ENCODE measurements around the gene EIF3B. TPM values are rescaled to one million over a fixed set of nuclear protein-coding genes. Genes with fewer than 3 reads are reported as not detected.
"Not testable (repeated sequence)": the region's sequence is repeated elsewhere in the genome, so short reads cannot be mapped to it uniquely, and the experiment has no call there.

EIF3B gene
- total RNA-seq, 6 experiments from 2014 or later = 175 to 207 (median 180) TPM

GRCh38 chr7:2412587-2413201 lies 58.1 kb downstream of the EIF3B start:
- Mint-ChIP-seq H3K4me3 (no peak overlapping the region), H3K36me3 (ENCODE audit: low read depth) (no peaks in the 10 kb centered on the region), H3K27ac (no peak overlapping the region; the same call in 1 of the 2 replicates), H3K4me1 (ENCODE audit: low read depth) (peaks cover 33% of the 10 kb centered on the region), H3K27me3 (ENCODE audit: insufficient read depth) (no peaks in the 10 kb centered on the region; the same call in 1 of the 2 replicates), H3K9me3 (no peaks in the 10 kb centered on the region)
- DNase-seq = no peak
- TF ChIP-seq CTCF (IDR thresholded peaks at IDR 0.05) = no peak

- H3K27me3 Mint-ChIP-seq (ENCODE audit: insufficient read depth) = no peaks in the 10 kb centered on the region
- H3K36me3 Mint-ChIP-seq (ENCODE audit: low read depth) = 0 out of 2 replicates have a peak, but pooled peaks cover 4% of the 10 kb centered on the region
- H3K9me3 Mint-ChIP-seq = no peaks in the 10 kb centered on the region
- no peak overlapping the region for H3K4me3 Mint-ChIP-seq
- peaks cover 42% of the 10 kb centered on the region for H3K4me1 Mint-ChIP-seq (ENCODE audit: low read depth)
- DNase-seq = no peak
- no peak overlapping the region for H3K27ac Mint-ChIP-seq
- no peak for TF ChIP-seq CTCF (IDR thresholded peaks at IDR 0.05)
Observed at GRCh38 chr7:2416063-2416462, 61.4 kb downstream of the EIF3B start.

- H3K4me1 Mint-ChIP-seq (ENCODE audit: low read depth) = peaks cover 42% of the 10 kb centered on the region
- H3K36me3 Mint-ChIP-seq (ENCODE audit: low read depth) = 0 out of 2 replicates have a peak, but pooled peaks cover 4% of the 10 kb centered on the region
- H3K4me3 Mint-ChIP-seq = no peak overlapping the region
- no peaks in the 10 kb centered on the region for H3K9me3 Mint-ChIP-seq
- no peaks in the 10 kb centered on the region for H3K27me3 Mint-ChIP-seq (ENCODE audit: insufficient read depth)
- no peak for TF ChIP-seq CTCF (IDR thresholded peaks at IDR 0.05)
- no peak overlapping the region for H3K27ac Mint-ChIP-seq
- no peak for DNase-seq
Observed at GRCh38 chr7:2416650-2417049, 62.0 kb downstream of the EIF3B start.

- H3K36me3 Mint-ChIP-seq (ENCODE audit: low read depth); H3K27ac Mint-ChIP-seq; H3K9me3 Mint-ChIP-seq; DNase-seq; H3K4me3 Mint-ChIP-seq; H3K27me3 Mint-ChIP-seq (ENCODE audit: insufficient read depth): not testable (repeated sequence)
- H3K4me1 Mint-ChIP-seq (ENCODE audit: low read depth) = peaks cover 38% of the 10 kb centered on the region
Observed at GRCh38 chr7:2417178-2417577, 62.6 kb downstream of the EIF3B start.

- Mint-ChIP-seq H3K27ac (0 out of 2 replicates have a peak overlapping the region, but pooled peaks have one; percentile 16), H3K27me3 (ENCODE audit: insufficient read depth) (no peaks in the 10 kb centered on the region), H3K9me3 (no peaks in the 10 kb centered on the region), H3K4me3 (no peak overlapping the region), H3K36me3 (ENCODE audit: low read depth) (0 out of 2 replicates have a peak, but pooled peaks cover 4% of the 10 kb centered on the region), H3K4me1 (ENCODE audit: low read depth) (peaks cover 30% of the 10 kb centered on the region)
- DNase-seq = peak; percentile 12
- no peak for TF ChIP-seq CTCF (IDR thresholded peaks at IDR 0.05)
Observed at GRCh38 chr7:2417981-2418481, 63.4 kb downstream of the EIF3B start.

GRCh38 chr7:2420216-2420933 lies 65.7 kb downstream of the EIF3B start:
- H3K36me3 Mint-ChIP-seq (ENCODE audit: low read depth) = 0 out of 2 replicates have a peak, but pooled peaks cover 4% of the 10 kb centered on the region
- H3K27ac Mint-ChIP-seq = no peak overlapping the region
- peaks cover 18% of the 10 kb centered on the region for H3K4me1 Mint-ChIP-seq (ENCODE audit: low read depth)
- no peak overlapping the region for H3K4me3 Mint-ChIP-seq
- no peaks in the 10 kb centered on the region; the same call in 1 of the 2 replicates for H3K27me3 Mint-ChIP-seq (ENCODE audit: insufficient read depth)
- DNase-seq = no peak
- TF ChIP-seq CTCF (IDR thresholded peaks at IDR 0.05) = no peak
- no peaks in the 10 kb centered on the region for H3K9me3 Mint-ChIP-seq

Measured in HFFc6 (cell line).